RWPE1 (cell line): ENCODE data around the gene TMEM182.

Experiments
- CTCF ChIA-PET: fragments of 350-600 bp; sonication (Branson Sonifier 250); formaldehyde crosslinking; extraction: SDS; loops from one replicate; lab custom pipeline; 2021; lab: Yijun Ruan, JAX
- POLR2A ChIA-PET: fragments of 400-600 bp; formaldehyde crosslinking; extraction: SDS; loops from one replicate; lab custom pipeline; 2020; ENCODE audit warnings: antibody characterized with exemption; ENCODE audit not compliant: low non-redundant PET; lab: Yijun Ruan, JAX
- DNase-seq: peaks from one replicate; pipeline ENCODE4 v3.0.0; 2012; ENCODE audit warnings: low spot score
- H3K27ac ChIP-seq: fragments of 450-650 bp; 2 replicates; pipeline ENCODE4 v1.5.1; 2017
- CTCF ChIP-seq: fragments of 450-650 bp; conservative IDR thresholded peaks from 2 replicates; pipeline ENCODE4 v1.5.1; 2017; ENCODE audit warnings: low read depth, mild to moderate bottlenecking

Gene TMEM182

GRCh38 chr2:102726128-102727087 is 35.4 kb upstream of the TMEM182 start:
- CTCF ChIA-PET: interaction anchor here (1.0 kb wide), 1 partner anchor 35 kb away, joined by 4 read pairs; the partner anchor contains the start of gene TMEM182
- no peak overlapping the region for H3K27ac ChIP-seq
- POLR2A ChIA-PET: no interaction called here

GRCh38 chr2:102735416-102736109 is 26.3 kb upstream of the TMEM182 start:
- no peak for DNase-seq
- POLR2A ChIA-PET: no interaction called here
- TF ChIP-seq CTCF: no peak
- CTCF ChIA-PET: interaction anchor here (0.8 to 1.2 kb wide), 2 partner anchors 71 to 120 kb away, joined by 3 to 5 read pairs; no protein-coding TSS in a partner anchor
- H3K27ac ChIP-seq: no peak overlapping the region

More at GRCh38 chr2:102726128-102727087, 35.4 kb upstream of the TMEM182 start:
- DNase-seq: no peak
- no peak for TF ChIP-seq CTCF

- no peak overlapping the region for H3K27ac ChIP-seq
- ChIA-PET POLR2A (no interaction called here), CTCF (interaction anchor here (0.8 to 1.2 kb wide), 2 partner anchors 70 to 120 kb away, joined by 3 to 5 read pairs; no protein-coding TSS in a partner anchor)
- DNase-seq: no peak
- TF ChIP-seq CTCF: no peak
Observed at GRCh38 chr2:102736110-102736409, 25.8 kb upstream of the TMEM182 start.

- H3K27ac ChIP-seq: no peak overlapping the region
- DNase-seq: peak; percentile 80
- TF ChIP-seq CTCF: no peak
- POLR2A ChIA-PET: interaction anchor here (0.5 to 0.6 kb wide), 2 partner anchors 62 to 1924 kb away, joined by 4 read pairs; no protein-coding TSS in a partner anchor
- CTCF ChIA-PET: interaction anchor here (0.6 to 0.8 kb wide), 4 partner anchors 12 to 121 kb away, joined by 3 to 6 read pairs (median 4); no protein-coding TSS in a partner anchor
Observed at GRCh38 chr2:102736410-102737409, 25.1 kb upstream of the TMEM182 start.

- DNase-seq: no peak
- ChIA-PET POLR2A (interaction anchor here (0.6 kb wide), 1 partner anchor 1924 kb away, joined by 4 read pairs; no protein-coding TSS in a partner anchor), CTCF (interaction anchor here (0.7 kb wide), 1 partner anchor 11 kb away, joined by 4 read pairs; no protein-coding TSS in a partner anchor)
- no peak for TF ChIP-seq CTCF
- H3K27ac ChIP-seq: no peak overlapping the region
Observed at GRCh38 chr2:102737431-102737830, 24.4 kb upstream of the TMEM182 start.
